ENCODE results near the gene ATP1A2. TPM values are rescaled to one million over a fixed set of nuclear protein-coding genes. Genes with fewer than 3 reads are reported as not detected.

The ATP1A2 gene
- total RNA-seq, 1 donor from 2014 or later = 14.5 TPM

GRCh38 chr1:160086456-160086892 lies 29.1 kb upstream of the ATP1A2 start:
- H3K27me3 Mint-ChIP-seq = peaks cover 41% of the 10 kb centered on the region
- DNase-seq (ENCODE audit: extremely low spot score, unreplicated experiment) = no peak
- H3K36me3 Mint-ChIP-seq = no peaks in the 10 kb centered on the region
- H3K27ac Mint-ChIP-seq = no peak overlapping the region
- TF ChIP-seq CTCF (conservative IDR thresholded peaks at IDR 0.05) = no peak
- no peak overlapping the region for H3K4me3 Mint-ChIP-seq
- H3K9me3 Mint-ChIP-seq = no peaks in the 10 kb centered on the region
- H3K4me1 Mint-ChIP-seq (ENCODE audit: unreplicated experiment) = peaks cover 14% of the 10 kb centered on the region

GRCh38 chr1:160087118-160087662 lies 28.4 kb upstream of the ATP1A2 start:
- peaks cover 14% of the 10 kb centered on the region for H3K4me1 Mint-ChIP-seq (ENCODE audit: unreplicated experiment)

GRCh38 chr1:160089883-160090282 lies 25.7 kb upstream of the ATP1A2 start:
- Mint-ChIP-seq H3K4me3 (no peak overlapping the region), H3K4me1 (ENCODE audit: unreplicated experiment) (peaks cover 9% of the 10 kb centered on the region), H3K36me3 (no peaks in the 10 kb centered on the region), H3K27ac (no peak overlapping the region), H3K9me3 (no peaks in the 10 kb centered on the region), H3K27me3 (peaks cover 12% of the 10 kb centered on the region)
- no peak for DNase-seq (ENCODE audit: extremely low spot score, unreplicated experiment)
- TF ChIP-seq CTCF (conservative IDR thresholded peaks at IDR 0.05) = no peak

More at GRCh38 chr1:160087118-160087662, 28.4 kb upstream of the ATP1A2 start:
- no peak for DNase-seq (ENCODE audit: extremely low spot score, unreplicated experiment)
- Mint-ChIP-seq H3K9me3 (no peaks in the 10 kb centered on the region), H3K36me3 (no peaks in the 10 kb centered on the region), H3K27me3 (peaks cover 33% of the 10 kb centered on the region), H3K4me3 (no peak overlapping the region), H3K27ac (no peak overlapping the region)
- TF ChIP-seq CTCF (conservative IDR thresholded peaks at IDR 0.05) = no peak

GRCh38 chr1:160090760-160091159 lies 24.8 kb upstream of the ATP1A2 start:
- H3K27me3 Mint-ChIP-seq = peaks cover 4% of the 10 kb centered on the region
- H3K27ac Mint-ChIP-seq = no peak overlapping the region
- no peaks in the 10 kb centered on the region for H3K9me3 Mint-ChIP-seq
- TF ChIP-seq CTCF (conservative IDR thresholded peaks at IDR 0.05) = no peak
- H3K4me1 Mint-ChIP-seq (ENCODE audit: unreplicated experiment) = peaks cover 5% of the 10 kb centered on the region
- H3K4me3 Mint-ChIP-seq = no peak overlapping the region
- no peaks in the 10 kb centered on the region for H3K36me3 Mint-ChIP-seq
- DNase-seq (ENCODE audit: extremely low spot score, unreplicated experiment) = no peak

GRCh38 chr1:160091666-160092223 lies 23.8 kb upstream of the ATP1A2 start:
- Mint-ChIP-seq H3K36me3 (no peaks in the 10 kb centered on the region), H3K4me1 (ENCODE audit: unreplicated experiment) (peaks cover 8% of the 10 kb centered on the region), H3K27me3 (no peaks in the 10 kb centered on the region), H3K9me3 (no peaks in the 10 kb centered on the region), H3K27ac (no peak overlapping the region), H3K4me3 (no peak overlapping the region)
- TF ChIP-seq CTCF (conservative IDR thresholded peaks at IDR 0.05) = no peak
- no peak for DNase-seq (ENCODE audit: extremely low spot score, unreplicated experiment)

Measured in type B pancreatic cell (in vitro differentiated cells).